Liver (tissue), 9 donors: ENCODE results near the gene MUTYH. TPM values are rescaled to one million over a fixed set of nuclear protein-coding genes. Genes with fewer than 3 reads are reported as not detected.
"Not testable (repeated sequence)": the region's sequence is repeated elsewhere in the genome, so short reads cannot be mapped to it uniquely, and the experiment has no call there.

ENCODE experiments used
- DNase-seq: peaks from one replicate; pipeline ENCODE4 v3.0.0-alpha.2; 2017; ENCODE audit warnings: low spot score
- H3K27ac ChIP-seq, 2 donors: one replicate each; pipeline ENCODE4 v1.7.0; 2013; ENCODE audit warnings: inconsistent platforms in 2 of 2, low read length in 2 of 2, control low read depth in 1 of 2, low read depth in 1 of 2, mild to moderate bottlenecking in 1 of 2
- H3K27me3 ChIP-seq, 4 donors: one replicate each; pipeline versions ENCODE4 v1.6.1 to v1.7.0; 2013; ENCODE audit warnings: low read length in 3 of 4, inconsistent platforms in 1 of 4, mild to moderate bottlenecking in 1 of 4, moderate library complexity in 1 of 4; ENCODE audit not compliant: control insufficient read depth in 4 of 4, insufficient read depth in 4 of 4
- H3K36me3 ChIP-seq, 4 donors: one replicate each; pipeline versions ENCODE4 v1.6.1 to v1.7.0; 2013; ENCODE audit warnings: low read length in 3 of 4, mild to moderate bottlenecking in 3 of 4, low read depth in 1 of 4, moderate library complexity in 1 of 4; ENCODE audit not compliant: control insufficient read depth in 4 of 4, insufficient read depth in 3 of 4
- H3K4me1 ChIP-seq, 4 donors: one replicate each; pipeline versions ENCODE4 v1.6.1 to v1.7.0; 2013; ENCODE audit warnings: low read length in 3 of 4, mild to moderate bottlenecking in 3 of 4, moderate library complexity in 1 of 4; ENCODE audit not compliant: control insufficient read depth in 4 of 4, insufficient read depth in 4 of 4
- H3K4me3 ChIP-seq, 3 donors: one replicate each; pipeline versions ENCODE4 v1.6.1 to v1.7.0; 2013; ENCODE audit warnings: low read length in 3 of 3, control low read depth in 1 of 3, low read depth in 1 of 3, mild to moderate bottlenecking in 1 of 3
- H3K9ac ChIP-seq, 2 donors: one replicate each; pipeline ENCODE4 v1.7.0; 2013; ENCODE audit warnings: low read length in 2 of 2, mild to moderate bottlenecking in 2 of 2, moderate library complexity in 2 of 2, control low read depth in 1 of 2, low read depth in 1 of 2
- H3K9me3 ChIP-seq, 4 donors: one replicate each; pipeline versions ENCODE4 v1.6.1 to v1.7.0; 2013; ENCODE audit warnings: low read length in 3 of 4; ENCODE audit not compliant: control insufficient read depth in 4 of 4
- EGR1 ChIP-seq, 2 donors: IDR thresholded peaks; 2 replicates each; pipeline ENCODE4 v1.6.1; 2016 to 2018; ENCODE audit warnings: antibody characterized with exemption in 2 of 2, low read depth in 2 of 2
- FOXA1 ChIP-seq: IDR thresholded peaks from 2 replicates; pipeline ENCODE4 v1.6.1; 2016; ENCODE audit warnings: antibody characterized with exemption
- FOXA2 ChIP-seq: IDR thresholded peaks from 2 replicates; pipeline ENCODE4 v1.6.1; 2016; ENCODE audit warnings: antibody characterized with exemption
- GABPA ChIP-seq, 2 donors: IDR thresholded peaks in 1 of 2; conservative IDR thresholded peaks in 1 of 2; 2 replicates each; pipeline ENCODE4 v1.6.1; 2016; ENCODE audit warnings: antibody characterized with exemption in 2 of 2, mild to moderate bottlenecking in 1 of 2, moderate library complexity in 1 of 2
- HNF4A ChIP-seq, 2 donors: conservative IDR thresholded peaks; 2 replicates each; pipeline ENCODE4 v1.6.1; 2016; ENCODE audit warnings: antibody characterized with exemption in 2 of 2, mild to moderate bottlenecking in 2 of 2
- HNF4G ChIP-seq: IDR thresholded peaks from 2 replicates; pipeline ENCODE4 v1.6.1; 2016; ENCODE audit warnings: antibody characterized with exemption
- JUND ChIP-seq, 2 donors: IDR thresholded peaks; 2 replicates each; pipeline ENCODE4 v1.6.1; 2016; ENCODE audit warnings: antibody characterized with exemption in 2 of 2
- NR2F2 ChIP-seq: IDR thresholded peaks from 2 replicates; pipeline ENCODE4 v1.6.1; 2016; ENCODE audit warnings: antibody characterized with exemption
- RAD21 ChIP-seq, 2 donors: IDR thresholded peaks; 2 replicates each; pipeline ENCODE4 v1.6.1; 2016; ENCODE audit warnings: antibody characterized with exemption in 2 of 2, mild to moderate bottlenecking in 2 of 2
- RXRA ChIP-seq, 2 donors: IDR thresholded peaks; 2 replicates each; pipeline ENCODE4 v1.6.1; 2017 to 2018; ENCODE audit warnings: antibody characterized with exemption in 2 of 2, mild to moderate bottlenecking in 1 of 2
- SP1 ChIP-seq: IDR thresholded peaks from 2 replicates; pipeline ENCODE4 v1.6.1; 2018; ENCODE audit warnings: antibody characterized with exemption, mild to moderate bottlenecking
- TAF1 ChIP-seq: conservative IDR thresholded peaks from 2 replicates; pipeline ENCODE4 v1.6.1; 2016; ENCODE audit warnings: antibody characterized with exemption, mild to moderate bottlenecking
- YY1 ChIP-seq: IDR thresholded peaks from 2 replicates; pipeline ENCODE4 v1.6.1; 2016; ENCODE audit warnings: antibody characterized with exemption, mild to moderate bottlenecking
- WGBS: extraction: QIAGEN DNeasy Blood & Tissue Kit; methylation state at CpG from one replicate; pipeline ENCODE4 v1.1.7; 2013; 5-methylcytosine and 5-hydroxymethylcytosine counted together
- polyA plus RNA-seq, 2 donors: library from polyadenylated mRNA; stranded (reverse) in 1 of 2; unstranded in 1 of 2; fragments of 200-250 nt in 1 of 2; fragments of >200 nt in 1 of 2; fragmentation: Nextera tagmentation in 1 of 2; extraction: Ambion mirVana in 1 of 2; gene quantifications; one replicate each; pipeline versions ENCODE4 v1.2.1 to v1.2.3, GENCODE V29; 2013 to 2015
- total RNA-seq, 2 donors: library from RNA; depleted of rRNA; stranded (reverse); fragments of >200 nt; gene quantifications; one replicate each; pipeline ENCODE4 v1.2.3, GENCODE V29; 2014
- TF ChIP-seq, protein P1 (sequence below): IDR thresholded peaks from 2 replicates; pipeline ENCODE4 v1.6.1; 2016; ENCODE audit warnings: antibody characterized with exemption
- TF ChIP-seq, protein P2 (sequence below): IDR thresholded peaks from 2 replicates; pipeline ENCODE4 v1.6.1; 2016; ENCODE audit warnings: antibody characterized with exemption, mild to moderate bottlenecking
- TF ChIP-seq, protein P3 (sequence below): fragments of 150-350 bp; IDR thresholded peaks from 2 replicates; pipeline ENCODE4 v1.5.1; 2017; ENCODE audit warnings: improper control_type of control experiment, low read depth, low read length; ENCODE audit not compliant: missing input control
- TF ChIP-seq, protein P4 (sequence below): IDR thresholded peaks from 2 replicates; pipeline ENCODE4 v1.6.1; 2016; ENCODE audit warnings: antibody characterized with exemption
- TF ChIP-seq, protein P5 (sequence below): IDR thresholded peaks from 2 replicates; pipeline ENCODE4 v1.6.1; 2016; ENCODE audit warnings: antibody characterized with exemption
- donor health status: healthy.
- donor health status: healthy.
- donor health status: healthy.
- donor health status: healthy.
- donor health status: healthy.

The MUTYH gene
- total and polyA plus RNA-seq, 4 donors = 5.2 to 10.0 (median 8.2) TPM

DNA sequence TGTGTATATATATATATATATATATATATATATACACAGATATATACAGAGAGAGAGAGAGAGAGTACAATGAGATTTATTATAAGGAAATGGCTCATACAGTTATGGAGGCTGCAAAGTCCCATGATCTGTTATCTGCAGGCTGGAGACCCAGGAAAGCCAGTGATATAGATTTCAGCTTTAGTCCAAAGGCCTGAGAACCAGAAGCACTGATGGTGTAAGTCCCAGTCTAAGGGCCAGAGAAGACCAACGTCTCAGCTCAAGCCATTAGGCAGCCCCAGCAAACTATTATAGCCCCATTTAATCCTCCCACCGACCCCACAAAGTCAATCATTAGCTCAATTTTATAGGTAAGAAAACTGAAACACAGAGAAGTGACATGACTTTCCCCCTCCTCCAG is 48.5 kb downstream of the MUTYH start:
- Histone ChIP-seq H3K27ac (no peak overlapping the region), H3K4me3 (no peak overlapping the region), H3K4me1 (no peaks in the 10 kb centered on the region), H3K27me3 (no peaks in the 10 kb centered on the region), H3K36me3 (no peaks in the 10 kb centered on the region), H3K9me3 (no peaks in the 10 kb centered on the region), H3K9ac (no peak overlapping the region)
- WGBS = 76% methylated on average over 2 of the region's 2 CpGs
- no peak for DNase-seq
- TF ChIP-seq RXRA (IDR thresholded peaks at IDR 0.05) (no peak), HNF4A (conservative IDR thresholded peaks at IDR 0.05) (no peak), FOXA1 (no peak), FOXA2 (no peak), TAF1 (no peak), GABPA (IDR thresholded peaks at IDR 0.05 in 1 of 2, conservative IDR thresholded peaks at IDR 0.05 in 1 of 2) (no peak), YY1 (no peak), RAD21 (IDR thresholded peaks at IDR 0.05) (no peak), EGR1 (IDR thresholded peaks at IDR 0.05; ENCODE audit: low read depth in 2 of 2) (no peak), SP1 (no peak), JUND (IDR thresholded peaks at IDR 0.05) (no peak), NR2F2 (no peak), HNF4G (no peak)
- TF ChIP-seq, protein P1, sequence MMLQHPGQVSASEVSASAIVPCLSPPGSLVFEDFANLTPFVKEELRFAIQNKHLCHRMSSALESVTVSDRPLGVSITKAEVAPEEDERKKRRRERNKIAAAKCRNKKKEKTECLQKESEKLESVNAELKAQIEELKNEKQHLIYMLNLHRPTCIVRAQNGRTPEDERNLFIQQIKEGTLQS = no peak
- TF ChIP-seq, protein P2, sequence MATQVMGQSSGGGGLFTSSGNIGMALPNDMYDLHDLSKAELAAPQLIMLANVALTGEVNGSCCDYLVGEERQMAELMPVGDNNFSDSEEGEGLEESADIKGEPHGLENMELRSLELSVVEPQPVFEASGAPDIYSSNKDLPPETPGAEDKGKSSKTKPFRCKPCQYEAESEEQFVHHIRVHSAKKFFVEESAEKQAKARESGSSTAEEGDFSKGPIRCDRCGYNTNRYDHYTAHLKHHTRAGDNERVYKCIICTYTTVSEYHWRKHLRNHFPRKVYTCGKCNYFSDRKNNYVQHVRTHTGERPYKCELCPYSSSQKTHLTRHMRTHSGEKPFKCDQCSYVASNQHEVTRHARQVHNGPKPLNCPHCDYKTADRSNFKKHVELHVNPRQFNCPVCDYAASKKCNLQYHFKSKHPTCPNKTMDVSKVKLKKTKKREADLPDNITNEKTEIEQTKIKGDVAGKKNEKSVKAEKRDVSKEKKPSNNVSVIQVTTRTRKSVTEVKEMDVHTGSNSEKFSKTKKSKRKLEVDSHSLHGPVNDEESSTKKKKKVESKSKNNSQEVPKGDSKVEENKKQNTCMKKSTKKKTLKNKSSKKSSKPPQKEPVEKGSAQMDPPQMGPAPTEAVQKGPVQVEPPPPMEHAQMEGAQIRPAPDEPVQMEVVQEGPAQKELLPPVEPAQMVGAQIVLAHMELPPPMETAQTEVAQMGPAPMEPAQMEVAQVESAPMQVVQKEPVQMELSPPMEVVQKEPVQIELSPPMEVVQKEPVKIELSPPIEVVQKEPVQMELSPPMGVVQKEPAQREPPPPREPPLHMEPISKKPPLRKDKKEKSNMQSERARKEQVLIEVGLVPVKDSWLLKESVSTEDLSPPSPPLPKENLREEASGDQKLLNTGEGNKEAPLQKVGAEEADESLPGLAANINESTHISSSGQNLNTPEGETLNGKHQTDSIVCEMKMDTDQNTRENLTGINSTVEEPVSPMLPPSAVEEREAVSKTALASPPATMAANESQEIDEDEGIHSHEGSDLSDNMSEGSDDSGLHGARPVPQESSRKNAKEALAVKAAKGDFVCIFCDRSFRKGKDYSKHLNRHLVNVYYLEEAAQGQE = no peak
- TF ChIP-seq, protein P3, sequence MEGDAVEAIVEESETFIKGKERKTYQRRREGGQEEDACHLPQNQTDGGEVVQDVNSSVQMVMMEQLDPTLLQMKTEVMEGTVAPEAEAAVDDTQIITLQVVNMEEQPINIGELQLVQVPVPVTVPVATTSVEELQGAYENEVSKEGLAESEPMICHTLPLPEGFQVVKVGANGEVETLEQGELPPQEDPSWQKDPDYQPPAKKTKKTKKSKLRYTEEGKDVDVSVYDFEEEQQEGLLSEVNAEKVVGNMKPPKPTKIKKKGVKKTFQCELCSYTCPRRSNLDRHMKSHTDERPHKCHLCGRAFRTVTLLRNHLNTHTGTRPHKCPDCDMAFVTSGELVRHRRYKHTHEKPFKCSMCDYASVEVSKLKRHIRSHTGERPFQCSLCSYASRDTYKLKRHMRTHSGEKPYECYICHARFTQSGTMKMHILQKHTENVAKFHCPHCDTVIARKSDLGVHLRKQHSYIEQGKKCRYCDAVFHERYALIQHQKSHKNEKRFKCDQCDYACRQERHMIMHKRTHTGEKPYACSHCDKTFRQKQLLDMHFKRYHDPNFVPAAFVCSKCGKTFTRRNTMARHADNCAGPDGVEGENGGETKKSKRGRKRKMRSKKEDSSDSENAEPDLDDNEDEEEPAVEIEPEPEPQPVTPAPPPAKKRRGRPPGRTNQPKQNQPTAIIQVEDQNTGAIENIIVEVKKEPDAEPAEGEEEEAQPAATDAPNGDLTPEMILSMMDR = no peak
- TF ChIP-seq, protein P4, sequence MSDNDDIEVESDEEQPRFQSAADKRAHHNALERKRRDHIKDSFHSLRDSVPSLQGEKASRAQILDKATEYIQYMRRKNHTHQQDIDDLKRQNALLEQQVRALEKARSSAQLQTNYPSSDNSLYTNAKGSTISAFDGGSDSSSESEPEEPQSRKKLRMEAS = no peak
- TF ChIP-seq, protein P5, sequence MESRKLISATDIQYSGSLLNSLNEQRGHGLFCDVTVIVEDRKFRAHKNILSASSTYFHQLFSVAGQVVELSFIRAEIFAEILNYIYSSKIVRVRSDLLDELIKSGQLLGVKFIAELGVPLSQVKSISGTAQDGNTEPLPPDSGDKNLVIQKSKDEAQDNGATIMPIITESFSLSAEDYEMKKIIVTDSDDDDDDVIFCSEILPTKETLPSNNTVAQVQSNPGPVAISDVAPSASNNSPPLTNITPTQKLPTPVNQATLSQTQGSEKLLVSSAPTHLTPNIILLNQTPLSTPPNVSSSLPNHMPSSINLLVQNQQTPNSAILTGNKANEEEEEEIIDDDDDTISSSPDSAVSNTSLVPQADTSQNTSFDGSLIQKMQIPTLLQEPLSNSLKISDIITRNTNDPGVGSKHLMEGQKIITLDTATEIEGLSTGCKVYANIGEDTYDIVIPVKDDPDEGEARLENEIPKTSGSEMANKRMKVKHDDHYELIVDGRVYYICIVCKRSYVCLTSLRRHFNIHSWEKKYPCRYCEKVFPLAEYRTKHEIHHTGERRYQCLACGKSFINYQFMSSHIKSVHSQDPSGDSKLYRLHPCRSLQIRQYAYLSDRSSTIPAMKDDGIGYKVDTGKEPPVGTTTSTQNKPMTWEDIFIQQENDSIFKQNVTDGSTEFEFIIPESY = no peak

DNA sequence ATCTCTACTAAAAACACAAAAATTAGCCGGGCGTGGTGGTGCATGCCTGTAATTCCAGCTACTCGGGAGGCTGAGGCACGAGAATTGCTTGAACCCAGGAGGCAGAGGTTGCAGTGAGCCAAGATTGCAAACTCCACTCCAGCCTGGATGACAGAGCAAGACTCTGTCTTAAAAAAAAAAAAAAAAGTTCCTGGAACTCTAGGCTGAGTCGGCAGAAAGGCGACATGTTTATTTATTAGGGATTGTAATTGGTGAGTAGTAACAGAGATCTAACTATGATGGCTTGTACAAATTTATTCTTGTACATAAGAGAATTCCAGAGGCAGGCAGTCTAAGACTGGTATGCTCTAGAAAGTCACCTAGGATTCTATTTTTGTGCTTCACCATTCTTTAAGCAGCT is 49.2 kb downstream of the MUTYH start:
- H3K4me3 ChIP-seq, H3K9me3 ChIP-seq, H3K9ac ChIP-seq, DNase-seq, H3K27me3 ChIP-seq, H3K27ac ChIP-seq, H3K36me3 ChIP-seq, H3K4me1 ChIP-seq: not testable (repeated sequence)
- 89% methylated on average over 6 of the region's 6 CpGs for WGBS

DNA sequence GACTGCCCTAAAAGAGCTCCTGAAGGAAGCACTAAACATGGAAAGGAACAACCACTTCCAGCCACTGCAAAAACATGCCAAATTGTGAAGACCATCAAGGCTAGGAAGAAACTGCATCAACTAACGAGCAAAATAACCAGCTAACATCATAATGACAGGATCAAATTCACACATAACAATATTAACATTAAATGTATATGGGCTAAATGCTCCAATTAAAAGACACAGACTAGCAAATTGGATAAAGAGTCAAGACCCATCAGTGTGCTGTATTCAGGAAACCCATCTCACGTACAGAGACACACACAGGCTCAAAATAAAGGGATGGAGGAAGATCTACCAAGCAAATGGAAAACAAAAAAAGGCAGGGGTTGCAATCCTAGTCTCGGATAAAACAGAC is 53.7 kb downstream of the MUTYH start:
- H3K4me3 ChIP-seq, H3K9me3 ChIP-seq, H3K9ac ChIP-seq, H3K36me3 ChIP-seq, H3K4me1 ChIP-seq, DNase-seq, H3K27ac ChIP-seq, H3K27me3 ChIP-seq: not testable (repeated sequence)
- WGBS = 82% methylated on average over 2 of the region's 3 CpGs

DNA sequence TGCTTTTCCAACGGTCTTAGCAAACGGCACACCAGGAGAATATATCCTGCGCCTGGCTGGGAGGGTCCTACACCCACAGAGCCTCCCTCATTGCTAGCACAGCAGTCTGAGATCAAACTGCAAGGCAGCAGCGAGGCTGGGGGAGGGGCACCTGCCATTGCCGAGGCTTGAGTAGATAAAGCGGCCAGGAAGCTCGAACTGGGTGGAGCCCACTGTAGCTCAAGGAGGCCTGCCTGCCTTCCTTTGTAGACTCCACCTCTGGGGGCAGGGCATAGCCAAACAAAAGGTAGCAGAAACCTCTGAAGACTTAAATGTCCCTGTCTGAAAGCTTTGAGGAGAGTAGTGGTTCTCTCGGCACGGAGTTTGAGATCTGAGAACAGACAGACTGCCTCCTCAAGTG is 55.4 kb downstream of the MUTYH start:
- not testable (repeated sequence) for DNase-seq, H3K9ac ChIP-seq, H3K36me3 ChIP-seq, H3K9me3 ChIP-seq, H3K27ac ChIP-seq, H3K27me3 ChIP-seq, H3K4me1 ChIP-seq, H3K4me3 ChIP-seq
- 85% methylated on average over 9 of the region's 9 CpGs for WGBS
